ENCODE results near the gene EIF2B1. TPM values are rescaled to one million over a fixed set of nuclear protein-coding genes. Genes with fewer than 3 reads are reported as not detected.

EIF2B1 gene
- total RNA-seq, 1 donor from 2014 or later: 98.2 TPM

DNA sequence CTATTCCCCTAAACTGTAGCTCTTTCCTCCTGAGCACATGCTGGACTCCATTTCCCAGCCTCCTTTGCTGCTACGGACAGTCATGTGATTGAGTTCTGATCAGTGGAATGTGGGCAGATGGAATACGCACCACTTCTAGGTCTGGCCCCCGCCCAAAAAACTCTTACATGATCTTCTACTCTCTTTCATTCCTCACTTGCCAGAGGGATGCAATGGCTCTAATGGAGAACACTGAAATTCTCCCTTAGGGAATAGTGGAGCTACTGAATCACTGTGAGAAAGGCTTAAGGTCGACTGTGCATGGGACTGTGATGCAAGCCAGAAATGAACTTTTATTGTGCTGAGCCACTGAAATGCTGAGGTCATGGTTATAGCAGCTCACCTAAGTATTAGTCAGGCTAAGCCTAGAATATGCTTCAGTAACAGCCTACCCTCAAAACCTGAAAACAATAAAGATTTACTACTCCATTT is 62.1 kb downstream of the EIF2B1 start:
- peak; percentile 71 for DNase-seq (ENCODE audit: low read depth)

Other genes starting within 250 kb of the EIF2B1 start
- 37.9 and 72.1 TPM in 2 replicates for gene KMT5A, start 249.6 kb downstream of the EIF2B1 start, total RNA-seq
- gene RILPL2, start 197.0 kb downstream of the EIF2B1 start, total RNA-seq: 1.7 and 1.8 TPM in 2 replicates
- gene SNRNP35, start 175.5 kb downstream of the EIF2B1 start, total RNA-seq: 13.6 and 21.6 TPM in 2 replicates
- gene RILPL1, start 100.0 kb downstream of the EIF2B1 start, total RNA-seq: 30.3 and 43.4 TPM in 2 replicates
- 297 and 305 TPM in 2 replicates for gene TMED2, start 49.1 kb downstream of the EIF2B1 start, total RNA-seq
- 13.8 and 15.8 TPM in 2 replicates for gene DDX55, start 31.6 kb downstream of the EIF2B1 start, total RNA-seq
- gene GTF2H3, start 143 bp upstream of the EIF2B1 start, total RNA-seq: 33.8 and 41.3 TPM in 2 replicates
- 6.8 and 7.2 TPM in 2 replicates for gene TCTN2, start 37.4 kb upstream of the EIF2B1 start, total RNA-seq
- gene ATP6V0A2, start 78.7 kb upstream of the EIF2B1 start, total RNA-seq: 35.2 and 44.7 TPM in 2 replicates
- 0.16 and 0.36 TPM in 2 replicates for gene DNAH10, start 128.6 kb upstream of the EIF2B1 start, total RNA-seq

All from myocyte (in vitro differentiated cells).